Measurements from ENCODE around the gene ALDH1B1. TPM values are rescaled to one million over a fixed set of nuclear protein-coding genes. Genes with fewer than 3 reads are reported as not detected.

ALDH1B1 gene
- total and polyA plus RNA-seq, 2 donors (not counting 3 experiments of a cell fraction or from before 2014, with no cell fraction given) = 11.5 to 20.5 TPM

- dilution Hi-C loops (cut with MboI; ENCODE audit: extremely low pct_ligation_motif_present, low sequenced_read_pairs) = no loop called here
- intact Hi-C loops (cut with micrococcal nuclease) = no loop called here
- no peaks in the 10 kb centered on the region for H4K20me1 ChIP-seq (replicated peaks; ENCODE audit: control insufficient read depth, extremely low read depth, insufficient read depth, low read length)
- H3K4me1 ChIP-seq (ENCODE audit: control insufficient read depth, extremely low read depth, insufficient read depth, low read length) = no peaks in the 10 kb centered on the region
- H3K27me3 ChIP-seq (ENCODE audit: control insufficient read depth in 2 of 2, insufficient read depth in 2 of 2, low read length in 2 of 2) = peaks cover 5 to 7% of the 10 kb centered on the region in 2 experiments
- H2AFZ ChIP-seq (ENCODE audit: low read depth, low read length) = no peak overlapping the region
- TF ChIP-seq EZH2 (IDR thresholded peaks at IDR 0.05; ENCODE audit: borderline replicate concordance, low read depth, low read length, severe bottlenecking) = no peak
- no peak for TF ChIP-seq POLR2AphosphoS5 (IDR thresholded peaks at IDR 0.05; ENCODE audit: insufficient read depth, low read depth, low read length)
- TF ChIP-seq GATA2 (IDR thresholded peaks at IDR 0.05; ENCODE audit: insufficient read depth, insufficient read length, low read depth, low read length) = no peak
- no peak for TF ChIP-seq MAX (IDR thresholded peaks at IDR 0.05; ENCODE audit: insufficient read depth, insufficient read length)
- TF ChIP-seq, protein P1, sequence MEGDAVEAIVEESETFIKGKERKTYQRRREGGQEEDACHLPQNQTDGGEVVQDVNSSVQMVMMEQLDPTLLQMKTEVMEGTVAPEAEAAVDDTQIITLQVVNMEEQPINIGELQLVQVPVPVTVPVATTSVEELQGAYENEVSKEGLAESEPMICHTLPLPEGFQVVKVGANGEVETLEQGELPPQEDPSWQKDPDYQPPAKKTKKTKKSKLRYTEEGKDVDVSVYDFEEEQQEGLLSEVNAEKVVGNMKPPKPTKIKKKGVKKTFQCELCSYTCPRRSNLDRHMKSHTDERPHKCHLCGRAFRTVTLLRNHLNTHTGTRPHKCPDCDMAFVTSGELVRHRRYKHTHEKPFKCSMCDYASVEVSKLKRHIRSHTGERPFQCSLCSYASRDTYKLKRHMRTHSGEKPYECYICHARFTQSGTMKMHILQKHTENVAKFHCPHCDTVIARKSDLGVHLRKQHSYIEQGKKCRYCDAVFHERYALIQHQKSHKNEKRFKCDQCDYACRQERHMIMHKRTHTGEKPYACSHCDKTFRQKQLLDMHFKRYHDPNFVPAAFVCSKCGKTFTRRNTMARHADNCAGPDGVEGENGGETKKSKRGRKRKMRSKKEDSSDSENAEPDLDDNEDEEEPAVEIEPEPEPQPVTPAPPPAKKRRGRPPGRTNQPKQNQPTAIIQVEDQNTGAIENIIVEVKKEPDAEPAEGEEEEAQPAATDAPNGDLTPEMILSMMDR (IDR thresholded peaks at IDR 0.05; ENCODE audit: extremely low read depth in 1 of 2, insufficient read depth in 1 of 2, low read depth in 1 of 2, low read length in 2 of 2) = no peak
- TF ChIP-seq POLR2A (IDR thresholded peaks at IDR 0.05; ENCODE audit: low read depth, low read length) = no peak
- no peak for TF ChIP-seq MYC (IDR thresholded peaks at IDR 0.05; ENCODE audit: low read depth, low read length)
- no peak overlapping the region for H3K27ac ChIP-seq (ENCODE audit: insufficient read depth, low read depth, low read length)
- no peaks in the 10 kb centered on the region for H3K9me3 ChIP-seq (replicated peaks; ENCODE audit: control insufficient read depth, insufficient read depth, low read length)
- no peak overlapping the region for H3K4me2 ChIP-seq (ENCODE audit: insufficient read depth, low read length)
- no peaks in the 10 kb centered on the region for H3K36me3 ChIP-seq (ENCODE audit: control insufficient read depth in 2 of 2, extremely low read depth in 1 of 2, insufficient read depth in 2 of 2, low read length in 2 of 2)
- no peak overlapping the region for H3K9ac ChIP-seq (replicated peaks; ENCODE audit: extremely low read depth, insufficient read depth, low read length)
- FAIRE-seq (no peak), DNase-seq (ENCODE audit: low read depth, low spot score) (no peak)
- BruUV-seq (replicated peaks) = no TSS peak
- H3K9me1 ChIP-seq (replicated peaks; ENCODE audit: control insufficient read depth, extremely low read depth, insufficient read depth, low read length) = no peaks in the 10 kb centered on the region
- ChIA-PET CTCF (interaction anchor here (0.9 to 1.0 kb wide), 2 partner anchors 24 to 30 kb away, joined by 3 read pairs; no protein-coding TSS in a partner anchor), POLR2A (no interaction called here)
- no peak overlapping the region for H3K4me3 ChIP-seq (replicated peaks in 1 of 3; ENCODE audit: insufficient read depth in 1 of 3, low read depth in 1 of 3, low read length in 3 of 3)
- no peaks in the 10 kb centered on the region for H3K79me2 ChIP-seq (ENCODE audit: control insufficient read depth, insufficient read depth, low read length)
Measured at GRCh38 chr9:38434853-38435252, 42.4 kb downstream of the ALDH1B1 start.

All from endothelial cell of umbilical vein (primary cell).